HepG2 (cell line): ENCODE measurements around the gene PYGO1. TPM values are rescaled to one million over a fixed set of nuclear protein-coding genes. Genes with fewer than 3 reads are reported as not detected.

Source experiments
- ATAC-seq: fragments of 200-7000 bp; cut with Tn5 transposase; 3 replicates; pipeline ENCODE4 v1.9.1; 2020; ENCODE audit warnings: mild to moderate bottlenecking, moderate library complexity
- BruUV-seq: library from RNA; stranded (reverse); fragments of 400-500 nt; replicated peaks from 2 replicates; lab custom pipeline; 2021; lab: Mats Ljungman, UMichigan
- CTCF ChIA-PET: fragments of 300-600 bp; formaldehyde crosslinking; extraction: SDS; loops from one replicate; lab custom pipeline; 2021; ENCODE audit warnings: low total read pairs, inconsistent platforms, low intra/inter-chr PET ratio; lab: Yijun Ruan, JAX
- POLR2A ChIA-PET: fragments of 350-600 bp; sonication (Branson Sonifier 250); formaldehyde crosslinking; loops from one replicate; lab custom pipeline; 2020; ENCODE audit warnings: antibody characterized with exemption, inconsistent platforms; lab: Yijun Ruan, JAX
- DNase-seq: peaks from one replicate; pipeline ENCODE4 v3.0.0-alpha.2; 2015; ENCODE audit warnings: low spot score
- FAIRE-seq: peaks from 3 replicates; lab custom pipeline; 2011; peaks lifted over from hg19 to GRCh38; lab: Jason Lieb, UNC
- H2AFZ ChIP-seq: one replicate; pipeline ENCODE4 v1.6.1; 2011; ENCODE audit warnings: low read length, inconsistent platforms
- H3K27ac ChIP-seq: fragments of 300-600 bp; 3 replicates; pipeline ENCODE4 v1.8.0; 2011; ENCODE audit warnings: mixed run types, mild to moderate bottlenecking, mixed read lengths, low read length, inconsistent platforms; ENCODE audit not compliant: insufficient read depth; ENCODE audit errors: extremely low read length
- H3K27me3 ChIP-seq, 2 experiments: fragments of 200-600 bp in 1 of 2; 2 replicates in 1 of 2; 3 replicates in 1 of 2; pipeline versions ENCODE4 v1.6.0 to v1.8.0; 2011; ENCODE audit warnings: low read length in 2 of 2, mild to moderate bottlenecking in 2 of 2, moderate library complexity in 2 of 2, inconsistent platforms in 1 of 2; ENCODE audit not compliant: insufficient read depth in 2 of 2, control insufficient read depth in 1 of 2
- H3K36me3 ChIP-seq, 2 experiments: fragments of 200-600 bp in 1 of 2; replicated peaks in 1 of 2; 2 replicates in 1 of 2; 3 replicates in 1 of 2; pipeline versions ENCODE4 v1.5.1 to v1.8.0; 2011; ENCODE audit warnings: low read length in 2 of 2, inconsistent platforms in 1 of 2; ENCODE audit not compliant: insufficient read depth in 2 of 2, control insufficient read depth in 1 of 2
- H3K4me1 ChIP-seq: 2 replicates; pipeline ENCODE4 v1.5.1; 2012; ENCODE audit warnings: low read length, inconsistent platforms; ENCODE audit not compliant: insufficient read depth
- H3K4me2 ChIP-seq: 2 replicates; pipeline ENCODE4 v1.6.0; 2011; ENCODE audit warnings: low read depth, low read length, inconsistent platforms
- H3K4me3 ChIP-seq, 3 experiments: fragments of 200-600 bp in 1 of 3; sonication (generic), shearing (Covaris generic) in 1 of 3; replicated peaks in 1 of 3; 2 replicates each; pipeline ENCODE4 v1.5.1; 2011 to 2016; ENCODE audit warnings: low read length in 3 of 3, inconsistent platforms in 2 of 3, low read depth in 2 of 3, mild to moderate bottlenecking in 2 of 3, control low read depth in 1 of 3, mixed read lengths in 1 of 3; ENCODE audit not compliant: insufficient read depth in 1 of 3
- H3K79me2 ChIP-seq: one replicate; pipeline ENCODE4 v1.6.1; 2011; ENCODE audit warnings: low read length, inconsistent platforms; ENCODE audit not compliant: insufficient read depth
- H3K9ac ChIP-seq: 2 replicates; pipeline ENCODE4 v1.6.0; 2011; ENCODE audit warnings: mild to moderate bottlenecking, low read depth, low read length, inconsistent platforms; ENCODE audit not compliant: insufficient read depth
- H3K9me3 ChIP-seq: 2 replicates; pipeline ENCODE4 v1.5.1; 2012; ENCODE audit warnings: mild to moderate bottlenecking, low read length
- H4K20me1 ChIP-seq: 2 replicates; pipeline ENCODE4 v1.6.0; 2011; ENCODE audit warnings: inconsistent platforms, mild to moderate bottlenecking, low read length, moderate library complexity; ENCODE audit not compliant: insufficient read depth
- CEBPZ ChIP-seq: IDR thresholded peaks from 2 replicates; pipeline ENCODE4 v1.6.1; 2012; ENCODE audit warnings: low read length, improper control_type of control experiment
- KMT2A ChIP-seq: sonication (generic); formaldehyde crosslinking; IDR thresholded peaks from 2 replicates; pipeline ENCODE4 v1.4.0; 2020; ENCODE audit warnings: missing genetic modification reagents
- MAFG ChIP-seq: sonication (generic); formaldehyde crosslinking; IDR thresholded peaks from 2 replicates; pipeline ENCODE4 v1.5.1; 2020; ENCODE audit warnings: mild to moderate bottlenecking, missing genetic modification reagents
- MLX ChIP-seq: IDR thresholded peaks from 2 replicates; pipeline ENCODE4 v1.6.1; 2016
- MYC ChIP-seq: sonication (generic); formaldehyde crosslinking; IDR thresholded peaks from 2 replicates; pipeline ENCODE4 v1.9.0; 2021; ENCODE audit warnings: missing genetic modification reagents, borderline replicate concordance
- RXRB ChIP-seq: IDR thresholded peaks from 2 replicates; pipeline ENCODE4 v1.6.1; 2016; ENCODE audit warnings: borderline replicate concordance, missing genetic modification reagents, missing compliant biosample characterization
- THAP8 ChIP-seq: sonication (generic); formaldehyde crosslinking; IDR thresholded peaks from 2 replicates; pipeline ENCODE4 v1.5.1; 2020; ENCODE audit warnings: missing genetic modification reagents, mild to moderate bottlenecking, borderline replicate concordance
- ZBTB3 ChIP-seq: sonication (generic); formaldehyde crosslinking; IDR thresholded peaks from 2 replicates; pipeline ENCODE4 v1.4.0; 2020; ENCODE audit warnings: low read depth, mild to moderate bottlenecking, moderate library complexity, missing genetic modification reagents, borderline replicate concordance
- ZNF230 ChIP-seq: sonication (generic); formaldehyde crosslinking; IDR thresholded peaks from 2 replicates; pipeline ENCODE4 v1.4.0; 2020; ENCODE audit warnings: mild to moderate bottlenecking, missing genetic modification reagents
- ZNF607 ChIP-seq: sonication (generic); formaldehyde crosslinking; IDR thresholded peaks from 2 replicates; pipeline ENCODE4 v1.5.1; 2020; ENCODE audit warnings: missing genetic modification reagents, mild to moderate bottlenecking, borderline replicate concordance
- WGBS: methylation state at CpG from one replicate; pipeline ENCODE4 v1.1.6; 2017; ENCODE audit warnings: low lambda C conversion rate; 5-methylcytosine and 5-hydroxymethylcytosine counted together
- in situ Hi-C: cut with HindIII; loops from 2 replicates; pipeline ENCODE4 v1.10.0; 2017; ENCODE audit warnings: low pct_unique_long_range_greater_than_20kb; ENCODE audit not compliant: extremely low pct_ligation_motif_present
- intact Hi-C: fragments of 100-400 bp; cut with micrococcal nuclease; formaldehyde crosslinking; loops from one replicate; pipeline ENCODE4 v1.10.0; 2022; ENCODE audit not compliant: unreplicated experiment
- polyA plus RNA-seq, 8 experiments: library from polyadenylated mRNA; depleted of rRNA in 3 of 8; stranded (reverse) in 7 of 8; unstranded in 1 of 8; fragments of >200 nt; fragmentation: Illumina TruSeq in 4 of 8; extraction: Trizol in 4 of 8; gene quantifications; 2 replicates each; pipeline versions ENCODE4 v1.2.1 to v1.2.3, GENCODE V29; 2011 to 2016; ENCODE audit warnings: low read depth in 4 of 8, missing spikeins in 1 of 8, mixed read lengths in 1 of 8; ENCODE audit not compliant: insufficient read depth in 1 of 8
- total RNA-seq, 5 experiments: library from RNA; depleted of rRNA; stranded (reverse); fragments of >200 nt; fragmentation: Illumina TruSeq; extraction: Trizol; gene quantifications; 2 replicates each; pipeline ENCODE4 v1.2.3, GENCODE V29; 2016; ENCODE audit warnings: low read depth in 1 of 5
- TF ChIP-seq, protein P1 (sequence below): sonication (generic); formaldehyde crosslinking; IDR thresholded peaks from 2 replicates; pipeline ENCODE4 v1.8.0; 2022; ENCODE audit warnings: mild to moderate bottlenecking, missing genetic modification reagents; ENCODE audit not compliant: insufficient replicate concordance
- TF ChIP-seq, protein P2 (sequence below): sonication (generic); formaldehyde crosslinking; IDR thresholded peaks from 2 replicates; pipeline ENCODE4 v1.4.0; 2020; ENCODE audit warnings: missing genetic modification reagents, mild to moderate bottlenecking, borderline replicate concordance
- TF ChIP-seq, protein P3 (sequence below): sonication (generic); formaldehyde crosslinking; conservative IDR thresholded peaks from 2 replicates; pipeline ENCODE4 v1.5.0; 2020; ENCODE audit warnings: missing genetic modification reagents

PYGO1 gene
- total and polyA plus RNA-seq, 2 of the 13 experiments (the other 11 are each of a cell fraction or from before 2014, with no cell fraction given) = 1.1 to 1.8 TPM

DNA sequence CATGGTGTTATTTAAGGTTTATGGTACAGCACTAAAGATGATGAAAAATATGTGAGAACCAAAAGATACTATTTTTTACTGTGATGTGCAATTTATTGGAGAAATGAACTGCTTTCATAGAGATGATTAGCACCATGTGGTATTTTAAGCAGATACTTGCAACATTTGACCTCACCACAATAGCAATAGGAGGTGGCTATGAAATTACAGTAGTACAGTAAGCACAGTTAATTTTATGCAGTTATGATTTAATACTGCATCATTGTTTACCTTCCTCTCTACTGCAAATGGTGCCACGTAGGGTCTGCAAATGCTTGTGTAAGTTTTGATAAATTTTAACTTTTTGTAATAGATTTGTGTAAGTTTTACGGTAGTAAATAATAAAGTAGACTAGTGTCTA, 14.0 kb downstream of the PYGO1 start:
- CTCF ChIA-PET = no interaction called here
- intact Hi-C loops = no loop called here
- FAIRE-seq = no peak

More for the DNA sequence above, 14.0 kb downstream of the PYGO1 start:
- Histone ChIP-seq H3K4me3 (no peak overlapping the region), H3K9me3 (no peaks in the 10 kb centered on the region), H3K36me3 (no peaks in the 10 kb centered on the region), H3K27me3 (no peaks in the 10 kb centered on the region), H3K9ac (no peak overlapping the region), H3K27ac (no peak overlapping the region), H2AFZ (no peak overlapping the region), H3K4me2 (no peak overlapping the region), H4K20me1 (no peaks in the 10 kb centered on the region), H3K79me2 (no peaks in the 10 kb centered on the region), H3K4me1 (no peaks in the 10 kb centered on the region)
- POLR2A ChIA-PET = no interaction called here
- in situ Hi-C loops = no loop called here
- ATAC-seq = no peak
- 81% methylated on average over 2 of the region's 2 CpGs for WGBS
- TF ChIP-seq MLX (CRISPR knock-in tag) = no peak
- TF ChIP-seq MYC (CRISPR knock-in tag) = no peak
- no peak for TF ChIP-seq MAFG (CRISPR knock-in tag)
- TF ChIP-seq CEBPZ = no peak
- TF ChIP-seq, protein P1, sequence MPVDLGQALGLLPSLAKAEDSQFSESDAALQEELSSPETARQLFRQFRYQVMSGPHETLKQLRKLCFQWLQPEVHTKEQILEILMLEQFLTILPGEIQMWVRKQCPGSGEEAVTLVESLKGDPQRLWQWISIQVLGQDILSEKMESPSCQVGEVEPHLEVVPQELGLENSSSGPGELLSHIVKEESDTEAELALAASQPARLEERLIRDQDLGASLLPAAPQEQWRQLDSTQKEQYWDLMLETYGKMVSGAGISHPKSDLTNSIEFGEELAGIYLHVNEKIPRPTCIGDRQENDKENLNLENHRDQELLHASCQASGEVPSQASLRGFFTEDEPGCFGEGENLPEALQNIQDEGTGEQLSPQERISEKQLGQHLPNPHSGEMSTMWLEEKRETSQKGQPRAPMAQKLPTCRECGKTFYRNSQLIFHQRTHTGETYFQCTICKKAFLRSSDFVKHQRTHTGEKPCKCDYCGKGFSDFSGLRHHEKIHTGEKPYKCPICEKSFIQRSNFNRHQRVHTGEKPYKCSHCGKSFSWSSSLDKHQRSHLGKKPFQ (CRISPR knock-in tag) = no peak
- no peak for TF ChIP-seq ZNF607 (CRISPR knock-in tag)
- TF ChIP-seq THAP8 (CRISPR knock-in tag) = no peak
- TF ChIP-seq ZBTB3 (CRISPR knock-in tag) = no peak
- TF ChIP-seq KMT2A = no peak
- no peak for TF ChIP-seq RXRB (CRISPR knock-in tag)
- no peak for TF ChIP-seq ZNF230 (CRISPR knock-in tag)
- TF ChIP-seq, protein P2, sequence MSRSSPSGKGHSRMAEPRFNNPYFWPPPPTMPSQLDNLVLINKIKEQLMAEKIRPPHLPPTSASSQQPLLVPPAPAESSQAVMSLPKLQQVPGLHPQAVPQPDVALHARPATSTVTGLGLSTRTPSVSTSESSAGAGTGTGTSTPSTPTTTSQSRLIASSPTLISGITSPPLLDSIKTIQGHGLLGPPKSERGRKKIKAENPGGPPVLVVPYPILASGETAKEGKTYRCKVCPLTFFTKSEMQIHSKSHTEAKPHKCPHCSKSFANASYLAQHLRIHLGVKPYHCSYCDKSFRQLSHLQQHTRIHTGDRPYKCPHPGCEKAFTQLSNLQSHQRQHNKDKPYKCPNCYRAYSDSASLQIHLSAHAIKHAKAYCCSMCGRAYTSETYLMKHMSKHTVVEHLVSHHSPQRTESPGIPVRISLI (CRISPR knock-in tag) = no peak
- TF ChIP-seq, protein P3, sequence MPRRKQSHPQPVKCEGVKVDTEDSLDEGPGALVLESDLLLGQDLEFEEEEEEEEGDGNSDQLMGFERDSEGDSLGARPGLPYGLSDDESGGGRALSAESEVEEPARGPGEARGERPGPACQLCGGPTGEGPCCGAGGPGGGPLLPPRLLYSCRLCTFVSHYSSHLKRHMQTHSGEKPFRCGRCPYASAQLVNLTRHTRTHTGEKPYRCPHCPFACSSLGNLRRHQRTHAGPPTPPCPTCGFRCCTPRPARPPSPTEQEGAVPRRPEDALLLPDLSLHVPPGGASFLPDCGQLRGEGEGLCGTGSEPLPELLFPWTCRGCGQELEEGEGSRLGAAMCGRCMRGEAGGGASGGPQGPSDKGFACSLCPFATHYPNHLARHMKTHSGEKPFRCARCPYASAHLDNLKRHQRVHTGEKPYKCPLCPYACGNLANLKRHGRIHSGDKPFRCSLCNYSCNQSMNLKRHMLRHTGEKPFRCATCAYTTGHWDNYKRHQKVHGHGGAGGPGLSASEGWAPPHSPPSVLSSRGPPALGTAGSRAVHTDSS = no peak
- DNase-seq = no peak
- no TSS peak for BruUV-seq
